ENCODE measurements around the gene ASMTL.

Gene ASMTL

GRCh38 chrX:1480082-1480785 lies 27.5 kb upstream of the ASMTL start:
- H3K27ac ChIP-seq (replicated peaks): peak overlapping the region; percentile 18

GRCh38 chrX:1477801-1478458 lies 25.2 kb upstream of the ASMTL start:
- no peaks in the 10 kb centered on the region for H3K27me3 ChIP-seq (ENCODE audit: insufficient read depth, poor library complexity, severe bottlenecking)
- no peak overlapping the region for H3K4me3 ChIP-seq (replicated peaks; ENCODE audit: insufficient read depth, low read length)
- TF ChIP-seq SPI1 (IDR thresholded peaks at IDR 0.05; ENCODE audit: borderline replicate concordance, low read depth) (peak; percentile 59; the same call in 1 of the 2 replicates), CTCF (IDR thresholded peaks at IDR 0.05; ENCODE audit: insufficient read depth, low read length) (no peak), POLR2AphosphoS5 (IDR thresholded peaks at IDR 0.05; ENCODE audit: low read depth) (peak; percentile 46; the same call in 1 of the 2 replicates), GABPA (IDR thresholded peaks at IDR 0.05; ENCODE audit: low read depth) (no peak), REST (IDR thresholded peaks at IDR 0.05; ENCODE audit: insufficient replicate concordance, low read depth) (no peak)
- peak in 1 of 2 experiments; percentile 38 for DNase-seq (ENCODE audit: low read depth in 1 of 2, low spot score in 1 of 2)
- H3K27ac ChIP-seq (replicated peaks): 0 out of 2 replicates have a peak overlapping the region, but pooled peaks have one; percentile 1

More at GRCh38 chrX:1480082-1480785, 27.5 kb upstream of the ASMTL start:
- TF ChIP-seq POLR2AphosphoS5 (IDR thresholded peaks at IDR 0.05; ENCODE audit: low read depth): no peak
- no peak for TF ChIP-seq CTCF (IDR thresholded peaks at IDR 0.05; ENCODE audit: insufficient read depth, low read length)
- TF ChIP-seq SPI1 (IDR thresholded peaks at IDR 0.05; ENCODE audit: borderline replicate concordance, low read depth): no peak
- no peak for TF ChIP-seq GABPA (IDR thresholded peaks at IDR 0.05; ENCODE audit: low read depth)
- TF ChIP-seq REST (IDR thresholded peaks at IDR 0.05; ENCODE audit: insufficient replicate concordance, low read depth): no peak
- Histone ChIP-seq H3K27me3 (ENCODE audit: insufficient read depth, poor library complexity, severe bottlenecking) (no peaks in the 10 kb centered on the region), H3K4me3 (replicated peaks; ENCODE audit: insufficient read depth, low read length) (no peak overlapping the region)
- no peak for DNase-seq (ENCODE audit: low read depth in 1 of 2, low spot score in 1 of 2)

GRCh38 chrX:1477229-1477628 lies 24.5 kb upstream of the ASMTL start:
- no peaks in the 10 kb centered on the region for H3K27me3 ChIP-seq (ENCODE audit: insufficient read depth, poor library complexity, severe bottlenecking)
- TF ChIP-seq CTCF (IDR thresholded peaks at IDR 0.05; ENCODE audit: insufficient read depth, low read length): no peak
- TF ChIP-seq POLR2AphosphoS5 (IDR thresholded peaks at IDR 0.05; ENCODE audit: low read depth): no peak
- TF ChIP-seq REST (IDR thresholded peaks at IDR 0.05; ENCODE audit: insufficient replicate concordance, low read depth): no peak
- TF ChIP-seq SPI1 (IDR thresholded peaks at IDR 0.05; ENCODE audit: borderline replicate concordance, low read depth): no peak
- TF ChIP-seq GABPA (IDR thresholded peaks at IDR 0.05; ENCODE audit: low read depth): no peak
- H3K4me3 ChIP-seq (replicated peaks; ENCODE audit: insufficient read depth, low read length): no peak overlapping the region
- no peak overlapping the region for H3K27ac ChIP-seq (replicated peaks)
- no peak for DNase-seq (ENCODE audit: low read depth in 1 of 2, low spot score in 1 of 2)

Data from HL-60 (cell line).